GM21825 (cell line): ENCODE data around the gene SREBF1.
"Not testable (repeated sequence)": the region's sequence is repeated elsewhere in the genome, so short reads cannot be mapped to it uniquely, and the experiment has no call there.

Source experiments
- ATAC-seq: cut with Tn5 transposase; IDR thresholded peaks from one replicate; pipeline ENCODE4 v1.9.1; 2021; ENCODE audit warnings: mild to moderate bottlenecking, moderate library complexity; ENCODE audit not compliant: unreplicated experiment

SREBF1 gene

GRCh38 chr17:17813055-17813724 lies 23.6 kb downstream of the SREBF1 start:
- no peak for ATAC-seq

- ATAC-seq: no peak
These were observed 24.4 kb downstream of the SREBF1 start for GRCh38 chr17:17812211-17813054.

DNA sequence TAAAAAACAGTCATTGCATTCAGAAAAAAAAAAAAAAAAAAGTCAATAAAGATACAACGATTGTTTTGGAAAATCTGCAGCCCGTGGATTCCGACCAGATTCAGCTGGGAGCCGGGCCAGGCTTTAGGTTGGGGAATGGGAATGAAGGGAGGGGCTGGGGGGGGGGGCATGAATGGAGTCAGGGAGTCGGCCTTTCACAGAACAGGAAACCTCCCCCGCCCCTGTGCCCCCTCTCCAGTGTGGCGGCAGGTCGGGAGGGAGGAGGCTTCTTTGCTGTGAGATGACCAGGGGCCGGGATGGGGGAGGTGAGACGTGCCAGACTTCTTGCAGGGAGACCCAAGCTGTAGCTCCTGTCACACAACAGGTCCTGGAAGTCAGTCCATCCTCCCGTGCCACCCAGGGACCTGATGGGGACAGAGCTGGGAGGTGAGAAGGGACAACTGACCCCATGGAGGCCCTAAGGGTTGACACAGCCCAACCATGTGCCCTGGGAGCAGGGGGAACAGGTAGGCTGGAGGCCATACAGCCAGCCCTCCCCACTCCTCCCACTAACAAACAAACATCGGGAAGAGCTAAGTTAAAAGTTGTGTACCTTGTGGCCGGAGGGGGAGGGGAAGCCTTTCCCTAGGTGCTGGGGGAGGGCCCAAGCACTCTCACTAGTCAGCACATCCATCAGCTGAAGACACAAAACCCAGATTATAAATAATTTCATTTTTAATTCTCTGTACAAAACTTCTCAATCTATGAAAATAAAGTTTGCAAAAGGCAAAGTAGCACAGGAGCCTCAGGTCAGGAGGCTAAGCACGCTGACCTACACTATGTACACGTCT lies 25.2 kb downstream of the SREBF1 start:
- ATAC-seq: no peak

- no peak for ATAC-seq
These were observed 25.9 kb downstream of the SREBF1 start for GRCh38 chr17:17810895-17811248.

DNA sequence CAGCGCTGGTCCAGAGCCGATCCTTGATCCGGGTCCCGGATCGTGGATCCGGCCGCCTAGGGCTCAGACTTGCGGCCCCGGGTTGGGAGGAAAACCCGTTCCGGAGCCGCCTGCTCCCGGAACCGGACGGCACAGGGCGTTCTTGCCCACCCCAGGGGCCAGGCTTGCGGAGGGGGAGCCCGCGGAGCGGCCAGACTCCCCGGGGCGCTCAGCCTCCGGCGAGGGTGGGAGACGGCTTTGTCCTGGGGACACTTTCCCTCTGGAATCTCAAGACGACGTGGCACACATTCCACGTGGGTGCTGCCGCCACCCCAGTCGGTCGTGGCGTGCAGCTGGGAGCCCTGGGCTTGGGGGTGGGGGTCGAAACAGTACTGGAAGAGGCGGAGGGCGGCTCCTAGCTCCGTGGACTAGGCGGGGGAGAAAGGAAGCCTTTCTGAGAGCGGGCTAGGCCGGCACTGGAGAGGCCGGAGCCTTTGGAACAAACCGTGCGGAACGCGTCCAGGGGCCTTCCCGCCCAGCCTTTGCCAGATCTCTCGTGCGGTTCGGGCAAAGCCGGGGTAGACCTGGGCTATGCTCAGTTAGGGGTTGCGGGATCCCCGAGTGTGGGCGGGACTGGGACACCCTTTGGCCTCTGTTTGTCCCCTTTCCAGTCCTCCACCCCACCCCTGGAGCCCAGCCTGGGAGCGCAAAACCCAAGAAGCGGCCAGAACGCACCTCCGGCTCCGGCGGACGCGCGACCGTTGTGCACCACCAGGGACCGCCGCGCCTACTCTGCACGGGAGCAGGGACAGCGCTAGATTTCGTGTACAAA lies 26.5 kb downstream of the SREBF1 start:
- no peak for ATAC-seq

DNA sequence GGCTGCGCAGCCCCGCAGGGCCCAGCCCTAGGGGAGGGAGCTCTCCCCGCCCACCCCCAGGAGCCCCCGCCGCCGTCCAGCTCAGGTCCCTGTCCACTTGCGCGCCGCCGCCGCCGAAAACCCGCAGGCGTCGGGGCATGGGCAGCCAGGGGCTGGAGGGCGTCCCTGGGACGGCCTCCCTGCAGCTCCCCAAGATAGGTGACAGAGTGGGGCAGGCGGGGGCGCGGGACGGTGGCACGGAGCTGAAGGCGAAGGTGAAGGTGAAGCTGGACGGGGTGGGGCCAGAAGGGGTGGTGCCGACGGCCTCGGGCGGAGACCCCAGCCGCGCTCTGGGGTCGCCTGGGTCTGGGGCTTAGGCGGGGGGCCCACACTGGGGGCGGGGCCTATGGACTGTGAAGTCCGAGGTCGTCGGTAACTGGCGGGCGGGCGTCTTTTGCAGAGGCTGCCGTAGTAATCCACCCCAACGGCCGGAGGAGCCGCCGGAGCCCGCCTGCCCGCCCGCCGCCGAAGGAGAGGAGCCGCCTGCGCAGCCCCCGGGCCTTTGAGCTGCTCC lies 27.2 kb downstream of the SREBF1 start:
- ATAC-seq: no peak

DNA sequence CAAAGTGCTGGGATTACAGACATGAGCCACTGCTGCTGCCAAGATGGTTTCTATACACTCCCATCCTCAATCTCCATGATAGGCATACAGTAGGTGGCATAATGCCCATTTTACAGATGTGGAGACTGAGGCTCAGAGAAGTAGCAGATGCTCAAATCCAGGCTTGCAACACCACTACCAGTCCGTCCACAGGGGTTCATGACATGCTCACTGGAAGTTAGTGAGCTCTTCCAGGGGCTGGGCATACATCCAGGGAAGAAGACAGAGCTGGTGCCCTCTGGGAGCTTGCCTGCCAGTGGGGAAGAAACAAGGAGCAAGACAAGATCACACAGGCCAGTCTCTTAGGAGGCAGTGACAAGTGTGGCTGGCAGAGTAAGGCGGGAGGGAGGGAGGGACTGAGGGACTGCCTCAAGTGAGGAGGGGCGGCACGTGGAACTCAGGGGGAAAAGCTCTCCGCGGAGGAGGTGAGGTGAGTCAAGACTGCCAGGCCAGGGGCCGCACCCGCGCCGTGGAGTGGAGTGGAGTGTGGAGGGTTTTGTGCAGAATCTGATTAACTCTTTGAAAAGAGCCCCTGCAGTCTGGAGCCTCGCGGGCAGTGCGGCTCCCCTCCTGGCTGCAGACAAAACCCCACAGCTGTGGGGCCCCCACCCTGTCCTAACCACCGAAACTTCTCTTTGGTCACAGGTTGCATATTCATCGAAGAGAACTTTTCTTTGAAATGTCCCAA lies 27.9 kb downstream of the SREBF1 start:
- ATAC-seq: no peak

DNA sequence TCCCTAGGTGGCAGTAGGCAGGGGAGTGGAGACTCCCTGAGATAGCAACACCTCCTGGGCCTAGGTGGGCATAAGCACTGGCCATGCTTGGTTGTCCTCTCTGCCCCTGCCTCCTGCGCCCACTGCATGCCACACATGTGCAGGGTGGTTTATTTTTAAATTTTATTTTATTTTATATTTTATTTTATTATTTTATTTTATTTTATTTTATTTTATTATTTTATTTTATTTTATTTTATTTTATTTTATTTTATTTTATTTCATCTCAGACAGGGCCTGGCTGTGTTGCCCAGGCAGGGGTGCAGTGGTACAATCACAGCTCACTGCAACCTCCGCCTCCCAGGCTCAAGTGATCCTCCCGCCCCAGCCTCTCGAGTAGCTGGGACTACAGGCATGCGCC lies 28.6 kb downstream of the SREBF1 start:
- not testable (repeated sequence) for ATAC-seq

DNA sequence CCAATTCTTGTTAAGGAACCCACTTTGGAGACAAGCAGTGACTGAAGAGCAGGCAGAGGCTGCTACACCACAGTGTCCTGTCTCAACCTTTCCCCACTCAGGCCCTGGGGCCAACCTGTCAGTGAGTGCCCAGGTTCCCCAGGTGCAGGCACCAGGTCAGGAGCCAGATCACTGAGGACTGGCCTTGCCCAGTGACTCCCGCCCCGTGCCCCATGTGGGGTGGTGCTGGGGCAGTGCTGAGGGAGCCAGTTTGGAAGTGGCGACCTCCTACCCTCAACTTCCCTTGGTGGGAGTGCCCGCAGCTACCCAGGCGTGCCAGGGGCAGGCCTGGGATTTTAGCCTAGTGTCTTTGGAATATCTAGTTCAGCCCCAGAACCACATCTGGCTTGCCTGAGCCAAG lies 29.3 kb downstream of the SREBF1 start:
- ATAC-seq: no peak

- ATAC-seq: no peak
These were observed 30.0 kb downstream of the SREBF1 start for GRCh38 chr17:17806611-17807274.

DNA sequence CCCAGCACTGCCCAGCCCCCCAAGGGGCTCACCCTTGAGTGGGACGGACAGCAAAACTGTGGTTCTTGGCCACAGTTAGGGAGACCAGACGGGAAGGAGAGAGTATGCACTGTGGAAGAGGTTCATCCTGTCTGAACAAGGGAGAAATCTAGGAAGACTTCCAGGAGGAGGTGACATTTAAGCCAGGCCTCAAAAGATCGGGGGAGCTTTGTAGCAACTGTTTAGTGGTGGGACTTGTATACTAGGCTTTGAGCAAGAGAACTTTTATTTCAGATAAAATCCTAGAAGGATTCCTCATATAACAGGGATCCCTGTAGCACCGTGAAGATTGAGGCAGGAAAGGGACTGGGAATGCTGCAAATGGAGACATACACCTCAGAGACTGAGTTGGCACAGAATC lies 30.8 kb downstream of the SREBF1 start:
- no peak for ATAC-seq

- ATAC-seq: no peak
These were observed 31.2 kb downstream of the SREBF1 start for GRCh38 chr17:17805575-17805974.

DNA sequence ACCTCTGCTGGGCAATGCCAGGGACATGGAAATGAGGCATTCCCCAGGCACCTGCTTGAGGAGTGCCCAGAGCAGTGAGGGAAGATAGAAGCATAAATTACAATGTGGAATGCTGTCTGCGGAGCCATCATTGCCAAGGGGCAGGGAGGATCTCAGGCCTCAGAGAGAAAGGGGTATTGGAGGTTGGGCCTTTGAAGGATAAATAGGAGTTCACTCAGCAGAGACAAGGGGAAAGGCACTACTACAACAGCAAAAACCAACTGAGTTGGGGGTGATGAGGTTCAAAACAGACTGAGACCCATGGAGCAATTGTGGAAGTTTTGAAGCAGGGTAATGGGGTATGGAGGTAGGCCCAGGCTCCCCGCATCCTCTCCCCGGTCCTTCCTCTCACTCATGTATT lies 32.8 kb downstream of the SREBF1 start:
- no peak for ATAC-seq

- no peak for ATAC-seq
These were observed 34.8 kb downstream of the SREBF1 start for GRCh38 chr17:17801800-17802481.

DNA sequence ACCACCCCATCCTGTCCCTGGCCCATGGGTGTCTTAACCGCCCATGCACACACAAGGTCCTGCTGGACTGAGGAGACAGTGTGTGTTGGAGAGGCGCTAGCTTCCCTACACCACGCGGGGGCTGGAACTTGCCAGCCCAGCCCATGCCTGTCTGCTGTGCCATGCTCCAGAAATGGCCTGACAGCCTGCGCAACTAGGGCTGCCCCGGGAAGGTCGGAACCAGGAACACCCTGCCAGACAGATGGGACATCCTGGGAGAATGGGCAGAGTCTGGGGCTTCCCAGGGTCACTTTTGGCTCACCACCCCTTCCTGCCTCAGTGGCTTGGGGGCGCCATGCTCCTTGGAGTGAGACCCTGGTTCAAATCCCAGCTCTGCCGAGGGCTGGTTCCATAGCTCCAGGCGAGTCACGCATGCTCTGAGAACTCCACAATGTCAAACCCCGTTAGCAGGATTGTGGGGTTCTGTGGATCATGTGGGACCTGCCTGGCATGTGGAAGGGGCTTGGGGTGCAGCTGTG lies 36.2 kb downstream of the SREBF1 start:
- ATAC-seq: no peak

DNA sequence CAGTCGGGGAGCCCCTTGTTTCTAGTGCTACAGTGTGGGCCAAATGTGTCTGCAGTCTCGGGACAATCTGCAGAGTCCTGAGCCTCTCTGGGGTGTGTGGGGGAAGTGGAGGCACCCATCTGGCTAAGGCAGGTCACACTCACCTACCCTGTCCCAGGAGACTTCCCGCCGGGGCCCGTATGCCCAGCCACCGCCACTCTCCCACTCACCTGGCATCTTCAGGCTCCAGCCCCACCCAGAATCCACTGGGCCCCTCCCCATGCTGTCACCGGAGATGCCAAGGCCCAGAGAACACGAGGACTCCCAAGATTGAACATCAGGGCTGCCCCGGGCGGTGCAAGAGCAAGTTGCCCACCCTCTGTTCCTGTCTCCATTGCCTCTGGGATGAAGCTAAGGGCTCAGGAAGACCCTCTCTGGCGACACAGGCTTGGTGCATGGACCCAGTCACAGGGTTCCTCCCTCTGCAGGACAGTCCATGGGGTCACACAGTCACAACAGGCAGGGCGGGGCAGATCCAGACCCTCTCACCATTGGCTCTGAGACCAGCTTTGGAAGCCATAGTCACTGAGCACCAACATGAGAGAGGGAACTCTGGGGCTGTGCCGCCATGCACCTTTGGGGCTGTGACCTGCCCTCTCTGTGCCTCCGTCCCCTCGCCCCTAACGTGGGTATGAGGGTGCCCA lies 38.1 kb downstream of the SREBF1 start:
- no peak for ATAC-seq

- no peak for ATAC-seq
These were observed 38.7 kb downstream of the SREBF1 start for GRCh38 chr17:17798010-17798556.
